ENCODE measurements around the gene PRSS53.
A peak's percentile ranks its signal among the peaks of the same experiment; 100 is the strongest.

Gene PRSS53

GRCh38 chr16:31073970-31074813, 14.6 kb downstream of the PRSS53 start, which contains the start of the genes ZNF646 and ZNF668:
TSS of gene ZNF646 (plus strand) at chr16:31074422. CDS start at chr16:31076325, 1,903 bp downstream.
TSS of gene ZNF668 (minus strand) at chr16:31074240. CDS start at chr16:31064459, 9,781 bp downstream.
- H3K27ac ChIP-seq, result peak within 1 kb of the TSS; percentile 96
- peak within 1 kb of the TSS; percentile 91 for H3K4me3 ChIP-seq (ENCODE audit: low read depth, low read length)
- DNase-seq, result peak; percentile 98
- H3K27me3 ChIP-seq (ENCODE audit: insufficient read depth, low read depth, severe bottlenecking), result no peaks in the 10 kb centered on the region
- no peaks in the 10 kb centered on the region for H3K9me3 ChIP-seq (ENCODE audit: severe bottlenecking)
- peaks cover 41% of the 10 kb centered on the region for H3K36me3 ChIP-seq
- TF ChIP-seq, protein P1, sequence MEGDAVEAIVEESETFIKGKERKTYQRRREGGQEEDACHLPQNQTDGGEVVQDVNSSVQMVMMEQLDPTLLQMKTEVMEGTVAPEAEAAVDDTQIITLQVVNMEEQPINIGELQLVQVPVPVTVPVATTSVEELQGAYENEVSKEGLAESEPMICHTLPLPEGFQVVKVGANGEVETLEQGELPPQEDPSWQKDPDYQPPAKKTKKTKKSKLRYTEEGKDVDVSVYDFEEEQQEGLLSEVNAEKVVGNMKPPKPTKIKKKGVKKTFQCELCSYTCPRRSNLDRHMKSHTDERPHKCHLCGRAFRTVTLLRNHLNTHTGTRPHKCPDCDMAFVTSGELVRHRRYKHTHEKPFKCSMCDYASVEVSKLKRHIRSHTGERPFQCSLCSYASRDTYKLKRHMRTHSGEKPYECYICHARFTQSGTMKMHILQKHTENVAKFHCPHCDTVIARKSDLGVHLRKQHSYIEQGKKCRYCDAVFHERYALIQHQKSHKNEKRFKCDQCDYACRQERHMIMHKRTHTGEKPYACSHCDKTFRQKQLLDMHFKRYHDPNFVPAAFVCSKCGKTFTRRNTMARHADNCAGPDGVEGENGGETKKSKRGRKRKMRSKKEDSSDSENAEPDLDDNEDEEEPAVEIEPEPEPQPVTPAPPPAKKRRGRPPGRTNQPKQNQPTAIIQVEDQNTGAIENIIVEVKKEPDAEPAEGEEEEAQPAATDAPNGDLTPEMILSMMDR (IDR thresholded peaks at IDR 0.05; ENCODE audit: low read depth, low read length), result no peak

GRCh38 chr16:31073142-31073969, 15.4 kb downstream of the PRSS53 start:
- H3K9me3 ChIP-seq (ENCODE audit: severe bottlenecking), result no peaks in the 10 kb centered on the region
- H3K27me3 ChIP-seq (ENCODE audit: insufficient read depth, low read depth, severe bottlenecking), result no peaks in the 10 kb centered on the region
- TF ChIP-seq, protein P1 (IDR thresholded peaks at IDR 0.05; ENCODE audit: low read depth, low read length), result no peak
- H3K4me3 ChIP-seq (ENCODE audit: low read depth, low read length), result peak overlapping the region; percentile 91
- H3K36me3 ChIP-seq, result peaks cover 33% of the 10 kb centered on the region
- peak; percentile 94 for DNase-seq
- H3K27ac ChIP-seq, result peak overlapping the region; percentile 95

- peak overlapping the region; percentile 95 for H3K27ac ChIP-seq
- H3K27me3 ChIP-seq (ENCODE audit: insufficient read depth, low read depth, severe bottlenecking), result no peaks in the 10 kb centered on the region
- H3K4me3 ChIP-seq (ENCODE audit: low read depth, low read length), result peak overlapping the region; percentile 91
- no peaks in the 10 kb centered on the region for H3K9me3 ChIP-seq (ENCODE audit: severe bottlenecking)
- no peak for DNase-seq
- H3K36me3 ChIP-seq, result peaks cover 26% of the 10 kb centered on the region
- TF ChIP-seq, protein P1 (IDR thresholded peaks at IDR 0.05; ENCODE audit: low read depth, low read length), result no peak
Observed at GRCh38 chr16:31072540-31073141, 16.1 kb downstream of the PRSS53 start.

DNA sequence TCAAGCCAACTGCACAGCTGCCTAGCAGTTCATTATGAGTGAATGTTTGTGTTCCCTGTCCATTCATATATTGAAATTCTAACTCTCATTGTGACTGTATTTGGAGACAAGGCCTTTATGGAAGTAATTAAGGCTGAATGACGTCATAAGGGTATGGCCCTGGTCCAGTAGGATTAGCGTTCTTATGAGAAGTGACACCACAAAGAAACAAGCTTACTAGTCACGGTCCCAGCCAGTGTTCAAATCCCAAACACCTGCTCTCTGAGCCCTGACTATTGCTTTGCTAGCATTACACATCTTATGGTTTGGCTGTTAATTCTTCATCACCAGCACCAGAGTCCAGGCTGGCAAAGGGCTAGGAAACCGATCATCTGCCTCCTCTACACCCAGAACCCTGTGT, 16.9 kb downstream of the PRSS53 start:
- no peak for DNase-seq
- H3K9me3 ChIP-seq (ENCODE audit: severe bottlenecking), result no peaks in the 10 kb centered on the region
- no peaks in the 10 kb centered on the region for H3K27me3 ChIP-seq (ENCODE audit: insufficient read depth, low read depth, severe bottlenecking)
- no peak overlapping the region for H3K27ac ChIP-seq
- H3K36me3 ChIP-seq, result peaks cover 18% of the 10 kb centered on the region
- H3K4me3 ChIP-seq (ENCODE audit: low read depth, low read length), result peak overlapping the region; percentile 91; the same call in 1 of the 2 replicates
- TF ChIP-seq, protein P1 (IDR thresholded peaks at IDR 0.05; ENCODE audit: low read depth, low read length), result no peak

DNA sequence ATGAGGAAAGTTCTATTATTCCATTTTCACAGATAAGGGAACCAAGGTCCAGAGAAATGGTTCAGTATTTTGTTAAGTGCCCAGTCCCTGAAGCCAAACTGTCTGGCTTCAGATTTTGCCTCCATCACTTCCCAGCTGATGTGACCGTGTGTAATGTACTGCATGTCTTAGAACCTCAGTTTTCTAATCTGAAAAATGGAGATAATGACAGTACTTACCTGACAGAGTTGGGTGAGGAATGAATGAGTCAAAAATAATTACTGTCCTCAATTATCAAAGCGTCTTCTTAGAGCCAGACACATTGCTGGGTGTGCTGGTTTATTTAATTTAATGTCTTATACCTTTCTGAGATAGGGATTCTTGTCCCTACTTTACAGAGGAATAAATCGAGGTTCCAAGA, 21.4 kb downstream of the PRSS53 start:
- no peak for DNase-seq
- Histone ChIP-seq H3K36me3 (peaks cover 20% of the 10 kb centered on the region), H3K27ac (no peak overlapping the region), H3K27me3 (ENCODE audit: insufficient read depth, low read depth, severe bottlenecking) (peaks cover 8% of the 10 kb centered on the region), H3K4me3 (ENCODE audit: low read depth, low read length) (no peak overlapping the region), H3K9me3 (ENCODE audit: severe bottlenecking) (no peaks in the 10 kb centered on the region)
- TF ChIP-seq, protein P1 (IDR thresholded peaks at IDR 0.05; ENCODE audit: low read depth, low read length), result no peak
